Subcutaneous abdominal adipose tissue (tissue), 5 donors: ENCODE data around the gene DDX49.
"Not testable (repeated sequence)": the region's sequence is repeated elsewhere in the genome, so short reads cannot be mapped to it uniquely, and the experiment has no call there.

Source experiments
- H3K27ac ChIP-seq: one replicate; pipeline ENCODE4 v1.7.0; 2013; ENCODE audit warnings: low read depth, mild to moderate bottlenecking, inconsistent platforms, low read length, moderate library complexity
- H3K27me3 ChIP-seq, 5 donors: one replicate each; pipeline ENCODE4 v1.7.0; 2013; ENCODE audit warnings: low read length in 5 of 5, inconsistent platforms in 1 of 5; ENCODE audit not compliant: control insufficient read depth in 5 of 5, insufficient read depth in 4 of 5
- H3K36me3 ChIP-seq, 5 donors: one replicate each; pipeline ENCODE4 v1.7.0; 2013; ENCODE audit warnings: low read length in 5 of 5; ENCODE audit not compliant: control insufficient read depth in 5 of 5, insufficient read depth in 5 of 5
- H3K4me1 ChIP-seq, 5 donors: one replicate each; pipeline ENCODE4 v1.7.0; 2013; ENCODE audit warnings: low read length in 5 of 5, mild to moderate bottlenecking in 3 of 5, moderate library complexity in 1 of 5; ENCODE audit not compliant: control insufficient read depth in 5 of 5, insufficient read depth in 5 of 5
- H3K4me3 ChIP-seq, 5 donors: one replicate each; pipeline ENCODE4 v1.7.0; 2013; ENCODE audit warnings: low read length in 5 of 5, low read depth in 1 of 5
- H3K9ac ChIP-seq, 5 donors: one replicate each; pipeline ENCODE4 v1.7.0; 2013; ENCODE audit warnings: low read length in 5 of 5, mild to moderate bottlenecking in 4 of 5, moderate library complexity in 3 of 5
- H3K9me3 ChIP-seq, 5 donors: one replicate each; pipeline ENCODE4 v1.7.0; 2013; ENCODE audit warnings: low read length in 5 of 5; ENCODE audit not compliant: control insufficient read depth in 5 of 5
- donor health status: healthy.
- donor health status: healthy.
- donor health status: healthy.
- donor health status: healthy.
- donor health status: healthy.

Gene DDX49

GRCh38 chr19:18902519-18902918, 17.0 kb upstream of the DDX49 start:
- not testable (repeated sequence) for H3K9ac ChIP-seq, H3K9me3 ChIP-seq, H3K27ac ChIP-seq, H3K4me1 ChIP-seq, H3K4me3 ChIP-seq, H3K27me3 ChIP-seq
- H3K36me3 ChIP-seq = peaks cover 0 to 78% (median 69%) of the 10 kb centered on the region in 5 donors

DNA sequence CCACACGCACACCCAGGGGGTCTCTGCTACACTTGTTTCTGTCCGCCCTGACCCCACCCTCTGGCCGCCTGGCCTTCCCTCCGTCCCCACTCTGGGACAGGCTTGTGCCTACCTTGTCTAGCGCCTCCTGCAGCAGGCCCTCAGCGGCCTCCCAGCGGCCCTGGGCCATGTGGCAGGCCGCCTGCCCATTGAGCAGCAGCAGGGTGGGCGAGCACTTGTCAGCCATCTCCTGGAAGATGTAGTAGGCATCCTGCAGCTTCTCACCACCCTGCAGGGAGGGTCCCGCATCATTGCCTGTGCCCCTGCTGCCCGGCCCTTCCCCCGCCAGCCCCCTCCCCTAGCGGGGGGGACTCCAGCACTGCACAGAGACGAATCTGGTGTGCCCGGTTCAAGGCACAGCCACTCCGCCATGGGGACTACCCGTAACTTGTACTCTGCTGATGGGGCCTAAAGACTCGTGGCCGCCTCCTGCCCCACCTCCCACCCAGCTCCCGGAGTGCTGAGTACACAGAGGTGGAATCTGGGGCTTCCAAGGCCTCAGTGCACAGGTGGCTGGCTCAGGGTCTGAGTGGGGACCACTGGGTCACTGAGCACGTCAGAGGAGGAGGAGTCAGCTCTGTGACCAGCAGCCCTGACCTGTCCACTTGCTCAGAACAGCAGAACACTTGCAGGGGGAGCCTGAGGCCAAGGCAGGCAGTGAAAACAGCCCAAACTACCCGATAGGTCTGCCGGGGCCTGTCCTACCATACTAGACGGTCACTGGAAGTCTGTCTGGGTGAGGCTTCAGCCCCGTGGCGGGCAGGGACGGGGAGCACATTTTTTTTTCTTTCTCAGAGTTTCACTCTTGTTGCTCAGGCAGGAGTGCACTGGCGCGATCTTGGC, 16.1 kb upstream of the DDX49 start:
- H3K4me1 ChIP-seq = no peaks in the 10 kb centered on the region
- H3K4me3 ChIP-seq = no peak overlapping the region
- H3K27me3 ChIP-seq = no peaks in the 10 kb centered on the region
- H3K36me3 ChIP-seq = peaks cover 0 to 86% (median 73%) of the 10 kb centered on the region in 5 donors
- H3K9me3 ChIP-seq = no peaks in the 10 kb centered on the region
- H3K9ac ChIP-seq = no peak overlapping the region
- no peak overlapping the region for H3K27ac ChIP-seq

GRCh38 chr19:18904334-18905057, 15.0 kb upstream of the DDX49 start:
- Histone ChIP-seq H3K27me3 (no peaks in the 10 kb centered on the region), H3K4me1 (no peaks in the 10 kb centered on the region)

DNA sequence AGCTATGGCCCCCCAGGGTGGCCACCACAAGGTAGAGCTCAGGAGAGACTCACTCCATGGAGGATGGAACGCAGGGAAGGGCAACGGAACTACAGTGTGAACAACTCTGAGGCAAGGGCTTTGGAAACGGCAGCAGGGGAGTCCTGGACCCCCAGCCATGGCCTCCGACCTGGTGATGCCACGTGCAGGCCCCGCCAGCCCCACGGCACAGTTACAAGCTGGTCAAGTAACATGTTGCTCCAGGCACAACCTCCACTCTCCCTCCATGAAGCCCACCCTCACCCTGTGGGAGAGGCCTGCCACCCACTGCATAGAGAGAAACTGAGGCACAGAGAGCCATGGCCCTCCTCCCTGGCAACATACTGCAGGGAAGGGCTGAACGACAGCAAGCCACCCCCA, 14.5 kb upstream of the DDX49 start:
- Histone ChIP-seq H3K4me3 (no peak overlapping the region), H3K9me3 (no peaks in the 10 kb centered on the region), H3K27ac (no peak overlapping the region), H3K4me1 (no peaks in the 10 kb centered on the region), H3K36me3 (peaks cover 0 to 85% (median 67%) of the 10 kb centered on the region in 5 donors), H3K9ac (no peak overlapping the region), H3K27me3 (no peaks in the 10 kb centered on the region)

More at GRCh38 chr19:18904334-18905057, 15.0 kb upstream of the DDX49 start:
- no peak overlapping the region for H3K4me3 ChIP-seq
- H3K27ac ChIP-seq = no peak overlapping the region
- H3K36me3 ChIP-seq = peaks cover 0 to 85% (median 70%) of the 10 kb centered on the region in 5 donors
- no peaks in the 10 kb centered on the region for H3K9me3 ChIP-seq
- peak overlapping the region in 1 of 5 donors; percentile 8 for H3K9ac ChIP-seq

- Histone ChIP-seq H3K9ac (no peak overlapping the region), H3K27ac (no peak overlapping the region), H3K36me3 (peaks cover 0 to 85% (median 64%) of the 10 kb centered on the region in 5 donors), H3K4me1 (no peaks in the 10 kb centered on the region), H3K9me3 (no peaks in the 10 kb centered on the region), H3K4me3 (no peak overlapping the region), H3K27me3 (no peaks in the 10 kb centered on the region)
These were observed 13.8 kb upstream of the DDX49 start for GRCh38 chr19:18905513-18906236.

DNA sequence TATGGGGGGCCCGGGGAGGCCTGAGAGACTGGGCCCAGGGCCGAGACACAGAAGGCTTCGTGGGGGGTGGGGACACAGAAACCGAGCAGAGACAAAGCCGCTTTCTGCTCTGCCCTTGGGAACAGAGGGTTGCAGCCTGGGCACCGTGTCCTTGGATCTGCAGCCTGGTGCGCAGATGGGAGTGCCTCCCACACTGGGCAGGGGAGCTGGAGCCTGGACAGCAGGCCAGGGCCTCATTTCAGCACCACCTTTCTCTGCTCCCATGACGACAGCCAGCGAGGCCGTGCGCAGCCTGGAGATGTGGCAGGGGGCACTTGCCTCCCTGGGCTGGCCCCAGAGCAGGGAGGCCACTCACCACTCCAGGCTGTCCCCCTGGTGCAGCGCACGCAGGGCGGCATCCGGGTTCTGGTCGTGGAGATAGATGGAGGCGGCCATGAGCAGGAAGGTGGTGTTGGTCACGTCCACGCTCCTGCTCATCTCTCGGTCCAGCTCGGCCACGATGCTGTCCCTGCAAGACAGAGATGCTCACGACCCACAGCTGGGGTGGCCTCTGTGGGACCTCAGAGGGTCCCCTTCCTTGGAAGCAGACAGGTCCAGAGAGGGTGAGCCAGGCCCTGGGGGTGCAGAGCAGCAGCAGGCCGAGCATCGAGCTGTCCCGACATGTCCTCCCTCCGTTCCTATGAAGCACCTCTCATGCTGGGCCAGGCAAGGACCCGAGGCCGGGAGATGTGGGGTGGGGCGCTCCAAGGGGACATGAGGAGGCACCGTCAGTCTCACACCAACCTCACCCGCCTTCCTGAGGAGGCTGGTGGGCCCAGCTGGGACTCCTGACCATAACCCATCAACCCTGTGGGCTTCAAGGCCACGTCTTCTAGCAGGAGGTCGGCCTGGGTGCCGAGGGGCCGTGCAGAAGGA, 12.7 kb upstream of the DDX49 start:
- Histone ChIP-seq H3K27me3 (no peaks in the 10 kb centered on the region), H3K4me3 (no peak overlapping the region), H3K9me3 (no peaks in the 10 kb centered on the region), H3K4me1 (no peaks in the 10 kb centered on the region), H3K36me3 (peaks cover 0 to 82% (median 61%) of the 10 kb centered on the region in 5 donors), H3K9ac (no peak overlapping the region), H3K27ac (no peak overlapping the region)

- H3K9me3 ChIP-seq = no peaks in the 10 kb centered on the region
- H3K4me1 ChIP-seq = no peaks in the 10 kb centered on the region
- H3K9ac ChIP-seq = no peak overlapping the region
- H3K36me3 ChIP-seq = peaks cover 0 to 87% (median 57%) of the 10 kb centered on the region in 5 donors
- H3K4me3 ChIP-seq = no peak overlapping the region
- H3K27ac ChIP-seq = no peak overlapping the region
- H3K27me3 ChIP-seq = no peaks in the 10 kb centered on the region
These were observed 10.4 kb upstream of the DDX49 start for GRCh38 chr19:18908917-18909619.

DNA sequence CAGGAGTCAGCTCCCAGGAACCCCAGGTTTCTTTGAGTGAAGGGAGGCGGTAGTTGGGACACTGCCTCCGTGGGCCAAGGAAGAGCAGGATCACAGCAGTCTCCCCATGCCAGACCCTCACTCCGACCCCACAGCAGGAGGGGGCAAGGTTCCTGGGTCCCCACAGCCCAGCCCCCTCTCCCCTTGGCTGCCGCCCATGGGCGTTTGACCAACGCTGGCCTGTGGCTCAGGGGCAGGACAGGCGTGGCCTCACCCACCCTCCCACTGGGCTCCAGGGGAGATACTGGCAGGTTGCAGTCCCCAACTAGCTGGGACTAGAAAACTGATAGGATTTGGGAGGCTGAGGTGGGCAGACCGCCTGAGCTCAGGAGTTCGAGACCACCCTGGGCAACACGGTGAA, 9.5 kb upstream of the DDX49 start:
- H3K9ac ChIP-seq = no peak overlapping the region
- H3K27me3 ChIP-seq = no peaks in the 10 kb centered on the region
- H3K36me3 ChIP-seq = peaks cover 0 to 85% (median 52%) of the 10 kb centered on the region in 5 donors
- H3K27ac ChIP-seq = no peak overlapping the region
- no peaks in the 10 kb centered on the region for H3K4me1 ChIP-seq
- H3K9me3 ChIP-seq = no peaks in the 10 kb centered on the region
- no peak overlapping the region for H3K4me3 ChIP-seq
